WTC11 (cell line): ENCODE results near the gene SAMD10.

Experiments used
- ATF3 ChIP-seq: sonication (generic); formaldehyde crosslinking; conservative IDR thresholded peaks from 2 replicates; pipeline ENCODE4 v1.8.1; 2022; ENCODE audit warnings: mild to moderate bottlenecking, missing genetic modification reagents
- CREM ChIP-seq: sonication (generic); formaldehyde crosslinking; IDR thresholded peaks from 2 replicates; pipeline ENCODE4 v1.8.1; 2022; ENCODE audit warnings: mild to moderate bottlenecking, missing genetic modification reagents, moderate library complexity
- CTCF ChIP-seq: fragments of 200-600 bp; IDR thresholded peaks from 2 replicates; pipeline ENCODE4 v1.8.0; 2022; ENCODE audit warnings: antibody characterized with exemption
- ELF4 ChIP-seq: sonication (generic); formaldehyde crosslinking; IDR thresholded peaks from 2 replicates; pipeline ENCODE4 v1.8.1; 2022; ENCODE audit warnings: low read depth, mild to moderate bottlenecking, moderate library complexity, missing genetic modification reagents
- FOXK1 ChIP-seq: sonication (generic); formaldehyde crosslinking; IDR thresholded peaks from 2 replicates; pipeline ENCODE4 v1.8.0; 2022; ENCODE audit warnings: mild to moderate bottlenecking, moderate library complexity, missing genetic modification reagents
- IRF1 ChIP-seq: sonication (generic); formaldehyde crosslinking; IDR thresholded peaks from 2 replicates; pipeline ENCODE4 v1.8.0; 2023; ENCODE audit warnings: missing genetic modification reagents

- TF ChIP-seq CTCF (no peak), IRF1 (CRISPR knock-in tag) (no peak), CREM (CRISPR knock-in tag) (no peak), ATF3 (no peak), FOXK1 (CRISPR knock-in tag) (no peak), ELF4 (CRISPR knock-in tag) (no peak)
Measured at GRCh38 chr20:63957690-63958441, 21.6 kb downstream of the SAMD10 start.
